ENCODE results near the gene OR10S1.

The OR10S1 gene

GRCh38 chr11:123942413-123942812 is 35.2 kb downstream of the OR10S1 start:
- Histone ChIP-seq H3K27ac (ENCODE audit: extremely low read depth, low read depth, low read length) (no peak overlapping the region), H3K9me3 (ENCODE audit: control insufficient read depth, insufficient read depth, low read depth, low read length) (no peaks in the 10 kb centered on the region), H3K36me3 (ENCODE audit: control insufficient read depth in 2 of 2, insufficient read depth in 1 of 2, low read length in 2 of 2) (no peaks in the 10 kb centered on the region), H3K4me3 (ENCODE audit: low read depth, low read length) (no peak overlapping the region), H3K4me1 (ENCODE audit: control insufficient read depth, insufficient read depth, low read length) (no peaks in the 10 kb centered on the region)
- CTCF ChIA-PET, result no interaction called here
- no peak for TF ChIP-seq ELK4 (IDR thresholded peaks at IDR 0.05; ENCODE audit: borderline replicate concordance, low read depth, low read length)
- no peak for TF ChIP-seq ZNF114 (tag by site-specific recombination; IDR thresholded peaks at IDR 0.05)
- TF ChIP-seq ZNF629 (tag by site-specific recombination; IDR thresholded peaks at IDR 0.05), result no peak
- TF ChIP-seq ZNF670 (tag by site-specific recombination; IDR thresholded peaks at IDR 0.05; ENCODE audit: low read depth), result no peak
- TF ChIP-seq ZNF335 (tag by site-specific recombination; conservative IDR thresholded peaks at IDR 0.05), result no peak
- POLR2A ChIA-PET, result no interaction called here

DNA sequence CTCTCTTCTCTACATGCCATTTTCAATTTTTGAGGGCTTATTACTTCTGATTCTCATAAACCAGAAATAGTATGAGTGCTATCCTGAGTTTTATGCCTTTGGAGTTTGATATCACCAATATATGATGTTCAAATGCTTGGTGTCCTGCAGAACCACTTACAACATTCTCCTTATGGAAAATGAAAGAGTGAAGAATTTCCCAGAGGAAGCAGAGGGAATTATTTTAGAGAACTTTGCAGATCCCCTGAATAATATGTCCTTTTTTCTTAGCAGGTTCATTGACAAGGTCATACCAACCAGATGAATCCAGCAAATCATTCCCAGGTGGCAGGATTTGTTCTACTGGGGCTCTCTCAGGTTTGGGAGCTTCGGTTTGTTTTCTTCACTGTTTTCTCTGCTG is 38.3 kb downstream of the OR10S1 start, which contains the start of gene OR4D5:
OR4D5 (plus strand) TSS at position 301 of the 400 bp plus-strand sequence; CDS start at position 301, 0 bp downstream.
- POLR2A ChIA-PET, result no interaction called here
- H3K4me1 ChIP-seq (ENCODE audit: control insufficient read depth, insufficient read depth, low read length), result no peaks in the 10 kb centered on the region
- no peak within 1 kb of the TSS for H3K4me3 ChIP-seq (ENCODE audit: low read depth, low read length)
- H3K27ac ChIP-seq (ENCODE audit: extremely low read depth, low read depth, low read length), result no peak within 1 kb of the TSS
- no peaks in the 10 kb centered on the region for H3K36me3 ChIP-seq (ENCODE audit: control insufficient read depth in 2 of 2, insufficient read depth in 1 of 2, low read length in 2 of 2)
- TF ChIP-seq ZNF248 (tag by site-specific recombination; IDR thresholded peaks at IDR 0.05), result no peak
- no peak for TF ChIP-seq ZNF704 (tag by site-specific recombination; IDR thresholded peaks at IDR 0.05)
- TF ChIP-seq, protein P1, sequence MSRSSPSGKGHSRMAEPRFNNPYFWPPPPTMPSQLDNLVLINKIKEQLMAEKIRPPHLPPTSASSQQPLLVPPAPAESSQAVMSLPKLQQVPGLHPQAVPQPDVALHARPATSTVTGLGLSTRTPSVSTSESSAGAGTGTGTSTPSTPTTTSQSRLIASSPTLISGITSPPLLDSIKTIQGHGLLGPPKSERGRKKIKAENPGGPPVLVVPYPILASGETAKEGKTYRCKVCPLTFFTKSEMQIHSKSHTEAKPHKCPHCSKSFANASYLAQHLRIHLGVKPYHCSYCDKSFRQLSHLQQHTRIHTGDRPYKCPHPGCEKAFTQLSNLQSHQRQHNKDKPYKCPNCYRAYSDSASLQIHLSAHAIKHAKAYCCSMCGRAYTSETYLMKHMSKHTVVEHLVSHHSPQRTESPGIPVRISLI (tag by site-specific recombination; IDR thresholded peaks at IDR 0.05), result no peak
- TF ChIP-seq ZBTB49 (tag by site-specific recombination; IDR thresholded peaks at IDR 0.05; ENCODE audit: low read depth), result no peak
- TF ChIP-seq ZNF626 (tag by site-specific recombination; IDR thresholded peaks at IDR 0.05), result no peak
- TF ChIP-seq ZNF214 (tag by site-specific recombination; IDR thresholded peaks at IDR 0.05; ENCODE audit: borderline replicate concordance), result no peak
- no peak for TF ChIP-seq WT1 (tag by site-specific recombination; IDR thresholded peaks at IDR 0.05)
- TF ChIP-seq ZNF26 (tag by site-specific recombination; IDR thresholded peaks at IDR 0.05), result no peak
- TF ChIP-seq ZNF423 (tag by site-specific recombination; IDR thresholded peaks at IDR 0.05), result no peak
- no peak for TF ChIP-seq INSM2 (tag by site-specific recombination; IDR thresholded peaks at IDR 0.05)
- TF ChIP-seq ZNF174 (tag by site-specific recombination; IDR thresholded peaks at IDR 0.05), result no peak
- no peaks in the 10 kb centered on the region for H3K9me3 ChIP-seq (ENCODE audit: control insufficient read depth, insufficient read depth, low read depth, low read length)
- CTCF ChIA-PET, result no interaction called here

All from HEK293 (cell line).